Right atrium auricular region (tissue), 2 donors: ENCODE measurements around the gene ACAD11. TPM values are rescaled to one million over a fixed set of nuclear protein-coding genes. Genes with fewer than 3 reads are reported as not detected.
"Not testable (repeated sequence)": the region's sequence is repeated elsewhere in the genome, so short reads cannot be mapped to it uniquely, and the experiment has no call there.

Experiments used
- DNase-seq: peaks from one replicate; pipeline ENCODE4 v3.0.0-alpha.2; 2019; ENCODE audit warnings: low spot score
- H3K27ac ChIP-seq, 2 donors: fragments of 200-600 bp; sonication (generic); 1 replicate in 1 of 2; 2 replicates in 1 of 2; pipeline ENCODE4 v1.5.1; 2016 to 2019
- H3K27me3 ChIP-seq, 2 donors: fragments of 200-600 bp; sonication (generic); one replicate each; pipeline versions ENCODE4 v1.5.1 to v1.6.0; 2017 to 2019
- H3K36me3 ChIP-seq: fragments of 200-600 bp; sonication (generic); one replicate; pipeline ENCODE4 v1.5.1; 2016
- H3K4me1 ChIP-seq, 2 donors: fragments of 200-600 bp; sonication (generic); one replicate each; pipeline versions ENCODE4 v1.5.1 to v1.6.0; 2017 to 2019
- H3K4me3 ChIP-seq, 2 donors: fragments of 200-600 bp; sonication (generic); 1 replicate in 1 of 2; 2 replicates in 1 of 2; pipeline ENCODE4 v1.5.1; 2017 to 2019; ENCODE audit warnings: mild to moderate bottlenecking in 1 of 2, moderate library complexity in 1 of 2
- H3K9me3 ChIP-seq, 2 donors: fragments of 200-600 bp; sonication (generic); one replicate each; pipeline ENCODE4 v1.5.1; 2019
- CTCF ChIP-seq, 2 donors: fragments of 200-600 bp; sonication (generic); IDR thresholded peaks; one replicate each; pipeline ENCODE4 v1.5.1; 2019; ENCODE audit warnings: antibody characterized with exemption in 2 of 2
- total RNA-seq, 2 donors: library from RNA; depleted of rRNA; stranded (reverse); fragments of >200 nt; gene quantifications; one replicate each; pipeline ENCODE4 v1.1.0, GENCODE V29; 2016

Gene ACAD11
- total RNA-seq, 2 donors from 2014 or later, result 18.0 to 26.0 TPM

GRCh38 chr3:132643366-132643765, 16.2 kb downstream of the ACAD11 start:
- H3K36me3 ChIP-seq, result peaks cover 12% of the 10 kb centered on the region
- H3K9me3 ChIP-seq, result no peaks in the 10 kb centered on the region
- no peaks in the 10 kb centered on the region for H3K27me3 ChIP-seq
- no peak overlapping the region for H3K27ac ChIP-seq
- DNase-seq, result no peak
- H3K4me3 ChIP-seq, result no peak overlapping the region
- TF ChIP-seq CTCF (IDR thresholded peaks at IDR 0.05), result no peak
- no peaks in the 10 kb centered on the region for H3K4me1 ChIP-seq

DNA sequence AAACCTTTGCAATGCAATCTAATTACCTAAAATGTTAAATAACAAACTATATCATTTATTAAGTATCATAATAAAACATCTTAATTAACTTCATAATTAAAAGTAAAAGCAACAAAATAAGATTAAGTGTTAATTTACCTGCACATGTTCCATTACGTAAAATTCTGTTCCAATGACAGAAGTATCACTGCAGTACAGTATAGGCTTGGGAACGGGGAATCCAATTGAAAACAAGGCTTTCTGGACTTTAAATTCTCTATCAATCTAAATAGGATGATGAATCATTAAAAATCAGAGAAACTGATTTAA, 17.1 kb downstream of the ACAD11 start:
- H3K27me3 ChIP-seq, result no peaks in the 10 kb centered on the region
- no peaks in the 10 kb centered on the region for H3K9me3 ChIP-seq
- no peak overlapping the region for H3K4me3 ChIP-seq
- H3K27ac ChIP-seq, result no peak overlapping the region
- H3K4me1 ChIP-seq, result no peaks in the 10 kb centered on the region
- peaks cover 12% of the 10 kb centered on the region for H3K36me3 ChIP-seq
- peak in 1 of 2 donors; percentile 16 for TF ChIP-seq CTCF (IDR thresholded peaks at IDR 0.05)
- DNase-seq, result no peak

GRCh38 chr3:132641837-132642538, 17.6 kb downstream of the ACAD11 start:
- no peaks in the 10 kb centered on the region for H3K27me3 ChIP-seq
- H3K4me3 ChIP-seq, result no peak overlapping the region
- H3K9me3 ChIP-seq, result no peaks in the 10 kb centered on the region
- peak; percentile 60 to 82 for TF ChIP-seq CTCF (IDR thresholded peaks at IDR 0.05)
- no peak overlapping the region for H3K27ac ChIP-seq
- no peak for DNase-seq
- H3K4me1 ChIP-seq, result no peaks in the 10 kb centered on the region
- peaks cover 12% of the 10 kb centered on the region for H3K36me3 ChIP-seq

GRCh38 chr3:132641427-132641826, 18.2 kb downstream of the ACAD11 start:
- H3K4me3 ChIP-seq, DNase-seq, H3K27ac ChIP-seq, H3K9me3 ChIP-seq, H3K4me1 ChIP-seq, H3K27me3 ChIP-seq: not testable (repeated sequence)
- peaks cover 16% of the 10 kb centered on the region for H3K36me3 ChIP-seq

DNA sequence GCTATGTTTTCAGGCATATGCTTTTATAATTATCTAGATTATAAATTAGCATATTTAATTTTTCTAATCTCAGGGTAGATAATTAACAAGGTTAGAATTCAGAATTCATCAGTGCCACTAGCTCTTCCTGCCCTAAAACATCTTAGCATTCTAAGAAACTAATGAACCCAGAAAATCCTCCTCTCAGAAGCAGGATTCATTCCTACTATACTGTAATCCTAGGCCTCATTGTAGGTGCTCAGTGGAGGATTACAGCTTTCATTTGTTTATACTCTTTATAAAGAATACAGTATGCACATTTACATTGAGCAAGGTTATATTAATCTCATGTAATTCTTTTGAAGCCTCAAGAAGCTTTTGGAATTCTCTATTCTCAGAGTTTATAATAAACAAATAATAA, 20.9 kb downstream of the ACAD11 start:
- no peaks in the 10 kb centered on the region for H3K9me3 ChIP-seq
- no peaks in the 10 kb centered on the region for H3K27me3 ChIP-seq
- H3K36me3 ChIP-seq, result peaks cover 18% of the 10 kb centered on the region
- no peak overlapping the region for H3K27ac ChIP-seq
- no peak for DNase-seq
- H3K4me1 ChIP-seq, result no peaks in the 10 kb centered on the region
- H3K4me3 ChIP-seq, result no peak overlapping the region
- no peak for TF ChIP-seq CTCF (IDR thresholded peaks at IDR 0.05)

DNA sequence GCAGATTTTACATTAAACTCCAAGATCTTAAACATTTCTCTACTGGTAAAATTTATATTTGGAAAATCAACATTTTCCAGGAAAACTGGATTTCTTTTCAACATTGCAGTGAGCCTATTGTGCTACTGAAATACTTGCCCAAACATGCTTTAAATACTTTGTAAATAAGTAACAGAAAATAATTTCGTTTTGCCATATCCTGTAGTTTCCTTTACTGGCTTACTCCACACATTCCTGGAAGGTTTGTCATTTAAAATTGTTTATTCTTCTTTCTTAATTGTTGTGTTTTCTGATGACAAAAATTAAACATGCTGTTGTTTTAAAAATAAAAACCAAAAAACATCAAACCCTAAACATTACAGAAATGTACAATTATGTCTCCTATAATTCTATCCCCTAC, 22.0 kb downstream of the ACAD11 start:
- Histone ChIP-seq H3K27ac (no peak overlapping the region), H3K36me3 (peaks cover 18% of the 10 kb centered on the region), H3K27me3 (no peaks in the 10 kb centered on the region), H3K4me1 (no peaks in the 10 kb centered on the region), H3K9me3 (no peaks in the 10 kb centered on the region), H3K4me3 (no peak overlapping the region)
- TF ChIP-seq CTCF (IDR thresholded peaks at IDR 0.05), result no peak
- DNase-seq, result no peak
